Left kidney (tissue), 2 donors: ENCODE results near the gene ZNF678. TPM values are rescaled to one million over a fixed set of nuclear protein-coding genes. Genes with fewer than 3 reads are reported as not detected.
"Not testable (repeated sequence)": the region's sequence is repeated elsewhere in the genome, so short reads cannot be mapped to it uniquely, and the experiment has no call there.

Source experiments
- DNase-seq: peaks from one replicate; pipeline ENCODE4 v3.0.0-alpha.2; 2013
- polyA plus RNA-seq: library from polyadenylated mRNA; unstranded; fragments of 120-200 nt; gene quantifications from one replicate; pipeline ENCODE4 v1.2.1, GENCODE V29; 2013; ENCODE audit not compliant: insufficient read length

Gene ZNF678
- polyA plus RNA-seq, 1 donor: 16.9 TPM

DNA sequence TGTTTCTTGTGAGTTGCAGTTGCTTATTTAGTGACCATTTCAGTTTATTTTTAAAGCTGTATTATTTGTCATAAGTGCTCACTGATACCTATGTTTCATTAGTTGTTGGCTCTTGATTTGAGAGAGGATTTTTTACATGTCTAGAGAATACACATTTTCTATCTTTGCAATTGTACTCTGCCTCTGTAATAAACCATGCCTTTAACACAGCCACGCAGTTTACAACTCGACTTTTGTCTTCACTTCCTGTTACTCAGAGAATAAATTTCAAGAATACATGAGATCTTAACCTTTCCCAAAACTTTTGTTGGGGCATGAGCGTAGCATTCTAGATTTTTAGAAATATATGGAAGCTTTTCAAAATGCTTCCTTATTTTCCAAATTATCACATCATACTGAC is 14.9 kb upstream of the ZNF678 start:
- DNase-seq: no peak

- no peak for DNase-seq
Measured at GRCh38 chr1:227549892-227550291, 13.5 kb upstream of the ZNF678 start.

DNA sequence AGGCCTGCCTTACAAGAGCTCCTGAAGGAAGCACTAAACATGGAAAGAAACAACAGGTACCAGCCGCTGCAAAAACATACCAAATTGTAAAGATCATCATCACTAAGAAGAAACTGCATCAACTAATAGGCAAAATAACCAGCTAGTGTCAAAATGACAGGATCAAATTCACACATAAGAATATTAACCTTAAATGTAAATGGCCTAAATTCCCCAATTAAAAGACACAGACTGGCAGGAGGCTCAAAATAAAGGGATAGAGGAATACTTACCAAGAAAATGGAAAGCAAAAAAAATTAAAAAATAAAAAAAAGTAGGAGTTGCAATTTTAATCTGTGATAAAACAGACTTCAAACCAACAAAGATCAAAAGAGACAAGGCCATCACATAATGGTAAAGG is 11.5 kb upstream of the ZNF678 start:
- DNase-seq: not testable (repeated sequence)

- no peak for DNase-seq
Measured at GRCh38 chr1:227556288-227556687, 7.1 kb upstream of the ZNF678 start.

- DNase-seq: no peak
Measured at GRCh38 chr1:227557962-227558725, 5.2 kb upstream of the ZNF678 start.

DNA sequence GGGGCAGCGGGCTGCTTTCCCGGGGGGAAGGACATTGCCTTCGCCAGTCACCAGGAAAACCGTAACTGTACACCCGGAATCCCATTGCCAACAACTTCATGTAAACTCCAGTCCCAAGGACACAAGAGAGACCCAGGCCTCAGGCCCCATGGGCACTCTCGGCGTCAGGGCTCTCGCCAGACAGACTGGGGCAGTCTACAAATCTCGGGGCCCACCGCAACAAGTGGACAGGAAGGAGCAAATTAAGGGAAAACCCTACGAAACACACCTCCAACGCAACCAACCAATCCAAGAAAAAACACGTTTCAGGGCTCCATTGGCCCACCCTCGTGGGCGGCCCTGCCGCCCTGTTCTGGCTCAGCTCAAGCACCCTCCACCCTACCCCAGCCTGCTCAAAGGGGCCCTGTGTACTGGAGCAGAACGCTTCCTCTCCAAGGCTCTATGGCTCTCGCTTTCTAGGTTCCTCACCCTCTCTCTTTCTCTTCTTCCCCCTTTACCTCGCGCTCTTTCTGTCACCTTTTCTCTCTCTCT is 4.6 kb upstream of the ZNF678 start:
- peak; percentile 20 for DNase-seq

DNA sequence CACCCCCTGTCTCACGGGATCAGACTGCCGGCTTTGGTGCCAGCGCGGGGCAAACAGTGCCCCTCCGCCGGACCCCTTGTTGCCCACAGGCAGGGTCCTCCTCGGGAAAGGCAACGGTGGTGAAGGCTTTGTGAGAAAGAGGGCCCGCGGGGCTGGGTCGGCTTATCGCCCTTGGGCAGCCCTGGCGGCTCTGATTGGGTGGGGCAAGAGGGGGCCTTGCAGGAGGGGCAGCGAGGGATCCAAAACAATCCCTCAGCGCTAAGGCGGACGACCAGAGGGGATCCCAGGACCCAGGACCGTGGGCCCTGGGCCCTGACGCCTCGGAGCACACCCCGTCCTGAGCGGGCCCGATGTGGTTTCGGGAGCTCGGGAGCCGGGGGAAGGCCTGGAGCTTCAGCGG is 3.9 kb upstream of the ZNF678 start:
- no peak for DNase-seq

DNA sequence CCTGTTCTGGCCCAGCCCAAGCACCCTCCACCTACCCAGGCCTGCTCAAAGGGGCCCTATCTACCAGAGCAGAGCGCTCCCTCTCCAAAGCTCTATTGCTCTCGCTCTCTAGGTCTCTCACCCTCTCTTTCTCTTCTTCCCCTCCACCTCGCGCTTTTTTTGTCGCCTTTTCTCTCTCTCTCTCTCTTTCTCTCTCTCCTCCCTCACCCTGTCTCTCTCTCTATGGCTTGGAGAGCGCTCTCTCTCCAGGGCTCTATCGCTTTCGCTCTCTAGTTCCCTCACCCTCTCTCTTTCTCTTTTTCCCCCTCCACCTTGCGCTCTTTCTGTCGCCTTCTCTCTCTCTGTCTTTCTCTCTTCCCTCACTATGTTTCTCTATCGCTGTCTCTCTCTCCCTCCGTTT is 3.4 kb upstream of the ZNF678 start:
- DNase-seq: no peak

- no peak for DNase-seq
Measured at GRCh38 chr1:227560393-227561173, 2.8 kb upstream of the ZNF678 start.

DNA sequence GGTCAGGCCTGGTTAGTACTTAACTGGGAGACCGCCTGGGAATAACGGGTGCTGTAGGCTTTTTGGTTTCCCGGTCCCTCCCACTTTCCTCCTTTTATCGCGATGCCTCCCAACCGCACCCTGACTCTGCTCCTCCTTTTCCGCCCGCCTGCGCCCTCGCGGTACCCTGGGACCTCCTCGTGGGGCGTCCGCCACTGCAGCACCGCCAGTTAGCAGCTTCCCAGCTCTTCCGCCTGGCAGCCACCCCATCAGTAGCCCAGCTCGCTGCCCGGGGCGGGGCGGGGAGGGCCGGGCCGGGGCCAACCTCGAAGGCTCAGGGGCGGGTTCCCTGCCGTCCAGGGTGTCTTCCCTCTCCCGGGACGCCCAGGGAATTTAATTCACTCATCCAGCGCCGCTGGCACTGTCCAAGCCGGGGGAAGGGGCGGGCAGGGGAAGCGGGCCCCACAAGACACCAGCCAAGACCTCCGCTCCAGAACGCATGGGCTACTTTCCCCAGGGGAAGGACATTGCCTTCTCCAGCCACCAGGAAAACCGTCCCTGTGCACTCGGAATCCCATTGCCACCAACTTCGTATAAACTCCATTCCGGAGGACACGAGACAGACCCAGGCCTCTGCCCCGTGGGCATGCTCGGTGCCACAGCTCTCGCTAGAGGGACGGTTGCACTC is 2.0 kb upstream of the ZNF678 start:
- DNase-seq: peak; percentile 11

DNA sequence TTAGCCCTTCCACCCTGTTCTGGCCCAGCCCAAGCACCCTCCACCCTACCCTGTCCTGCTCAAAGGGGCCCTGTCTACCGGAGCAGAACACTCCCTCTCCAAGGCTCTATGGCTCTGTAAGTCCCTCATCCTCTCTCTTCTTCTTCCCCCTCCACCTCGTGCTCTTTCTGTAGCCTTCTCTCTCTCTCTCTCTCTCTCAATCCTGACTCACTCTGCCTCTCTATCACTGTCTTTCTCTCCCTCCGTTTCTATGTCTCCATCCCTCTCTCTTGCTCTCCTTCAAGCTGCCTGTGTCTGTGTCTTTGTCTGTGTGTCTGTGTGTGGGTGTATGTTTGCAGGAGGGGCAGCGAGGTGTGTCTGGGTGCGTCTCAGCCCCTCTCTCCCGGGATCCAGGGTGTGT is 1.3 kb upstream of the ZNF678 start:
- DNase-seq: no peak

- no peak for DNase-seq
Measured at GRCh38 chr1:227562933-227563323, 428 bp upstream of the ZNF678 start.

GRCh38 chr1:227567256-227567655 is 3.9 kb downstream of the ZNF678 start:
- DNase-seq: no peak

- no peak for DNase-seq
Measured at GRCh38 chr1:227568593-227568992, 5.2 kb downstream of the ZNF678 start.

GRCh38 chr1:227572752-227573151 is 9.4 kb downstream of the ZNF678 start:
- no peak for DNase-seq

DNA sequence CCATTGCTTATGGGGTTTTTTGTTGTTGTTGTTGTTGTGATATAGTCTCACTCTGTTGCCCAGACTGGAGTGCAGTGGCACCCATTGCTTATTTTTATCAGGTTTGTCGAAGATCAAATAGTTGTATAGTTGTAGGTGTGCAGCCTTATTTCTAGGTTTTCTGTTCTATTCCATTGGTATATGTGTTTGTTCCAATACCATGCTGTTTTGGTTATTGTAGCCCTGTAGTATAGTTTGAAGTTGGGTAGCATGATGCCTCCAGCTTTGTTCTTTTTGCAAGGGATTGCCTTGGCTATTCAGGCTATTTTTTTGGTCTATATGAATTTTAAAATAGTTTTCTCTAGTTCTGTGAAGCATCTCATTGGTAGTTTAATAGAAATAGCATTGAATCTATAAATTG is 11.6 kb downstream of the ZNF678 start:
- no peak for DNase-seq

- peak; percentile 17 for DNase-seq
Measured at GRCh38 chr1:227576189-227576588, 12.8 kb downstream of the ZNF678 start.

GRCh38 chr1:227577500-227577899 is 14.1 kb downstream of the ZNF678 start:
- DNase-seq: no peak

GRCh38 chr1:227583354-227583753 is 20.0 kb downstream of the ZNF678 start:
- no peak for DNase-seq

DNA sequence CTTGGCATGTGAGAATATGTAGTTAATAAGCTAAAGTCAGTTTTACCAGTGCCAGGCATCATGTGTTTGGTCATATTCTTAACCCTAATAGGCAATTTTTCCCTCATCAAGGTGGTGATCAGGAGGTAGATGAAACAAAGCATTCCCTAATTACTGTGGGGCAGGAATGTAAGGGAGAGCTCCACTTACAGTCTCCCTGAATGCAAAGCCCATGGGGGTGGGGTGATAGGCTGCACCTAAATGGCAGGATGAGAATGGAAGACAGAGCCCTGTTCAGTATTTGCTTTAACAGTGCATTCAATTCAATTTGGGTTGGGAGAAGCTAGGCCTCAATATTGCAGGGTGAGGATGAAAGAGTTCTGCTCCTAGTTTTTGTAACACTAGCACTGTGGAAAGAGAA is 23.4 kb downstream of the ZNF678 start:
- no peak for DNase-seq

- no peak for DNase-seq
Measured at GRCh38 chr1:227587968-227588367, 24.6 kb downstream of the ZNF678 start.

DNA sequence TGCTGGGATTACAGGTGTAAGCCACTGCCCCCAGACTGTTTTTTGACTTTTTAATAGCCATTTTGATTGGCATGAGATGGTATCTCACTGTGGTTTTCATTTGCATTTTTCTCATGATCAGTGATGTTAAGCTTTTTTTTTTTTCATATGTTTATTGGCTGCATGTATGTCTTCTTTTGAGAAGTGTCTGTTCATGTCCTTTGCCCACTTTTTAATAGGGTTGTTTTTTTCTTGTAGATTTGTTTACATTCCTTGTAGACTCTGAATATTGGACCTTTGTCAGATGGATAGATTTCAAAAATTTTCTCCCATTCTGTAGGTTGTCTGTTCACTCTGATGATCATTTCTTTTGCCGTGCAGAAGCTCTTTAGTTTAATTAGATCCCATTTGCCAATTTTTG is 25.4 kb downstream of the ZNF678 start:
- not testable (repeated sequence) for DNase-seq

DNA sequence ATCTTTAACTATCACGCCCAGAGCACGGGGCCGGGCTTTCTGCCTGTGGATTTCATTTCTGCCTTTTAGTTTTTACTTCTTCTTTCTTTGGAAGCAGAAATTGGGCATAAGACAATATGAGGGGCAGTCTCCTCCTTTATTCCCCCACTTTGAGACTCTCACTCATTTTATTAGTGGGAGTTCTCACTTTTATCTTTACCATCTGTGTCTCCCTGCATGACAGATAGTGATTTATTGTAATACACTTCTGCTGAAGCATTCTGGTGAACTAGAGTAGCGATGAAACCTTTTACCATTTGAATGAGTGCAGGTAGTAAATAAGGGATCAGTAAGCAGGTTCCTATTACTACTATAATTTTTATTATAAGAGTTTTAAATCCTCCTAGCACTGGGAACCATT is 26.4 kb downstream of the ZNF678 start:
- not testable (repeated sequence) for DNase-seq
